SK-N-MC (cell line): ENCODE results near the gene DHRS13.
"Not testable (repeated sequence)": the region's sequence is repeated elsewhere in the genome, so short reads cannot be mapped to it uniquely, and the experiment has no call there.

Source experiments
- DNase-seq: peaks from one replicate; pipeline ENCODE4 v3.0.0-alpha.2; 2011; ENCODE audit warnings: low read depth, low spot score
- H3K27ac ChIP-seq: fragments of 200-600 bp; sonication (generic); 2 replicates; pipeline ENCODE4 v1.5.1; 2016; ENCODE audit warnings: mixed run types
- H3K36me3 ChIP-seq: fragments of 200-600 bp; sonication (generic); 2 replicates; pipeline ENCODE4 v1.6.1; 2017; ENCODE audit warnings: antibody characterized with exemption, low read length, mixed read lengths; ENCODE audit not compliant: insufficient read depth
- H3K4me3 ChIP-seq: fragments of 200-600 bp; sonication (generic); 2 replicates; pipeline ENCODE4 v1.5.1; 2016
- H3K9ac ChIP-seq: fragments of 200-600 bp; sonication (generic); 2 replicates; pipeline ENCODE4 v1.8.0; 2017; ENCODE audit warnings: mixed run types, mixed read lengths; ENCODE audit not compliant: insufficient read length
- H3K9me3 ChIP-seq: fragments of 200-600 bp; sonication (generic); 2 replicates; pipeline ENCODE4 v1.6.1; 2017; ENCODE audit warnings: low read depth, mild to moderate bottlenecking, antibody characterized with exemption, low read length, moderate library complexity, mixed read lengths
- EZH2 ChIP-seq: fragments of 200-600 bp; sonication (generic); IDR thresholded peaks from one replicate; pipeline ENCODE4 v1.6.1; 2017; ENCODE audit warnings: antibody characterized with exemption
- FOXP2 ChIP-seq: optimal IDR thresholded peaks from 2 replicates; pipeline ENCODE3; 2011; ENCODE audit warnings: mild to moderate bottlenecking, moderate library complexity; ENCODE audit not compliant: insufficient read depth; ENCODE audit errors: extremely low read length, control extremely low read depth
- POLR2AphosphoS5 ChIP-seq: IDR thresholded peaks from 2 replicates; pipeline ENCODE4 v1.6.1; 2012; ENCODE audit warnings: mild to moderate bottlenecking, low read depth, low read length, borderline replicate concordance

The DHRS13 gene

GRCh38 chr17:28854457-28855335 is 48.2 kb downstream of the DHRS13 start, which contains the start of gene ERAL1:
Gene ERAL1, plus strand, starts transcription at chr17:28855016. Its CDS starts 19 bp downstream, at chr17:28855035.
- H3K36me3 ChIP-seq: peaks cover 23% of the 10 kb centered on the region; the same call in 1 of the 2 replicates
- TF ChIP-seq EZH2: no peak
- no peak for TF ChIP-seq FOXP2
- TF ChIP-seq POLR2AphosphoS5: peak; percentile 91; the same call in 1 of the 2 replicates
- H3K9me3 ChIP-seq: no peaks in the 10 kb centered on the region
- H3K4me3 ChIP-seq: peak within 1 kb of the TSS; percentile 87
- peak within 1 kb of the TSS; percentile 64 for H3K27ac ChIP-seq
- H3K9ac ChIP-seq: peak within 1 kb of the TSS; percentile 91
- DNase-seq: peak; percentile 65

GRCh38 chr17:28853295-28853694 is 49.6 kb downstream of the DHRS13 start:
- H3K9me3 ChIP-seq: no peaks in the 10 kb centered on the region
- H3K4me3 ChIP-seq: no peak overlapping the region
- TF ChIP-seq EZH2 (no peak), FOXP2 (no peak), POLR2AphosphoS5 (no peak)
- H3K9ac ChIP-seq: no peak overlapping the region
- DNase-seq: no peak
- H3K36me3 ChIP-seq: peaks cover 13% of the 10 kb centered on the region; the same call in 1 of the 2 replicates
- H3K27ac ChIP-seq: no peak overlapping the region

GRCh38 chr17:28849281-28849680 is 53.6 kb downstream of the DHRS13 start:
- Histone ChIP-seq H3K9ac (no peak overlapping the region), H3K36me3 (no peaks in the 10 kb centered on the region), H3K9me3 (no peaks in the 10 kb centered on the region), H3K27ac (0 out of 2 replicates have a peak overlapping the region, but pooled peaks have one; percentile 14), H3K4me3 (no peak overlapping the region)
- DNase-seq: no peak
- TF ChIP-seq FOXP2 (no peak), POLR2AphosphoS5 (no peak), EZH2 (no peak)

GRCh38 chr17:28848667-28849066 is 54.2 kb downstream of the DHRS13 start:
- not testable (repeated sequence) for H3K4me3 ChIP-seq, H3K9ac ChIP-seq, DNase-seq, H3K36me3 ChIP-seq, H3K9me3 ChIP-seq, H3K27ac ChIP-seq
